Epidermal melanocyte (primary cell): ENCODE data around the gene PTPRM.

Source experiments
- DNase-seq: peaks from one replicate; pipeline ENCODE4 v3.0.0; 2011; ENCODE audit warnings: low spot score; ENCODE audit not compliant: insufficient read length

The PTPRM gene

GRCh38 chr18:7626175-7626921, 59.2 kb downstream of the PTPRM start:
- DNase-seq: no peak

- DNase-seq: no peak
Measured at GRCh38 chr18:7626922-7627440, 59.9 kb downstream of the PTPRM start.

GRCh38 chr18:7629416-7629815, 62.3 kb downstream of the PTPRM start:
- DNase-seq: no peak

- no peak for DNase-seq
Measured at GRCh38 chr18:7630731-7631442, 63.8 kb downstream of the PTPRM start.

- no peak for DNase-seq
Measured at GRCh38 chr18:7632152-7633098, 65.3 kb downstream of the PTPRM start.

- no peak for DNase-seq
Measured at GRCh38 chr18:7633171-7633570, 66.1 kb downstream of the PTPRM start.

GRCh38 chr18:7635948-7636347, 68.8 kb downstream of the PTPRM start:
- DNase-seq: no peak

- no peak for DNase-seq
Measured at GRCh38 chr18:7637269-7637668, 70.2 kb downstream of the PTPRM start.

- DNase-seq: no peak
Measured at GRCh38 chr18:7638321-7638720, 71.2 kb downstream of the PTPRM start.

- DNase-seq: no peak
Measured at GRCh38 chr18:7641813-7642212, 74.7 kb downstream of the PTPRM start.

- DNase-seq: no peak
Measured at GRCh38 chr18:7642331-7642890, 75.3 kb downstream of the PTPRM start.

- no peak for DNase-seq
Measured at GRCh38 chr18:7645756-7646155, 78.6 kb downstream of the PTPRM start.

- no peak for DNase-seq
Measured at GRCh38 chr18:7646174-7646886, 79.2 kb downstream of the PTPRM start.

- DNase-seq: no peak
Measured at GRCh38 chr18:7647500-7647899, 80.4 kb downstream of the PTPRM start.

GRCh38 chr18:7657050-7657449, 89.9 kb downstream of the PTPRM start:
- DNase-seq: no peak

- DNase-seq: no peak
Measured at GRCh38 chr18:7657937-7658336, 90.8 kb downstream of the PTPRM start.

- DNase-seq: no peak
Measured at GRCh38 chr18:7658701-7659100, 91.6 kb downstream of the PTPRM start.

- DNase-seq: no peak
Measured at GRCh38 chr18:7661207-7661606, 94.1 kb downstream of the PTPRM start.

GRCh38 chr18:7662866-7663265, 95.8 kb downstream of the PTPRM start:
- DNase-seq: no peak
